ENCODE results near the gene SPTBN1. TPM values are rescaled to one million over a fixed set of nuclear protein-coding genes. Genes with fewer than 3 reads are reported as not detected.

Gene SPTBN1
- total and polyA plus RNA-seq, 2 experiments from 2014 or later, result 122 to 341 TPM

GRCh38 chr2:54594048-54594447 lies 137.9 kb downstream of the SPTBN1 start:
- peaks cover 19% of the 10 kb centered on the region for H3K4me1 ChIP-seq (ENCODE audit: insufficient read depth)
- no peak overlapping the region for H3K27ac ChIP-seq
- H3K9me2 ChIP-seq (replicated peaks; ENCODE audit: insufficient read depth), result no peaks in the 10 kb centered on the region
- H3K36me3 ChIP-seq (replicated peaks; ENCODE audit: insufficient read depth, low read depth), result no peaks in the 10 kb centered on the region
- DNase-seq (ENCODE audit: low spot score), result no peak
- H2AFZ ChIP-seq, result no peak overlapping the region
- H3K4me3 ChIP-seq, result no peak overlapping the region
- H3K9me3 ChIP-seq (ENCODE audit: low read depth), result no peaks in the 10 kb centered on the region
- no peak for TF ChIP-seq EZH2phosphoT487 (IDR thresholded peaks at IDR 0.05; ENCODE audit: low read depth, severe bottlenecking, unreplicated experiment)
- TF ChIP-seq EZH2 (IDR thresholded peaks at IDR 0.05; ENCODE audit: borderline replicate concordance), result no peak
- no peak for TF ChIP-seq CTCF (IDR thresholded peaks at IDR 0.05; ENCODE audit: poor library complexity)
- H3K27me3 ChIP-seq, result no peaks in the 10 kb centered on the region
- H3K79me2 ChIP-seq, result peaks cover 98% of the 10 kb centered on the region
- H3K4me2 ChIP-seq, result no peak overlapping the region
- WGBS (ENCODE audit: low lambda C conversion rate, missing lambda C conversion rate), result 93% methylated on average over 4 of the region's 4 CpGs
- H4K20me1 ChIP-seq (ENCODE audit: insufficient read depth, poor library complexity, severe bottlenecking), result peaks cover 86% of the 10 kb centered on the region

GRCh38 chr2:54595161-54595803 lies 139.2 kb downstream of the SPTBN1 start:
- Histone ChIP-seq H2AFZ (no peak overlapping the region), H4K20me1 (ENCODE audit: insufficient read depth, poor library complexity, severe bottlenecking) (peaks cover 92% of the 10 kb centered on the region), H3K9me2 (replicated peaks; ENCODE audit: insufficient read depth) (no peaks in the 10 kb centered on the region), H3K79me2 (peaks cover 100% of the 10 kb centered on the region), H3K4me2 (no peak overlapping the region), H3K4me3 (no peak overlapping the region), H3K27me3 (no peaks in the 10 kb centered on the region), H3K4me1 (ENCODE audit: insufficient read depth) (peaks cover 11% of the 10 kb centered on the region), H3K9me3 (ENCODE audit: low read depth) (no peaks in the 10 kb centered on the region), H3K27ac (no peak overlapping the region), H3K36me3 (replicated peaks; ENCODE audit: insufficient read depth, low read depth) (no peaks in the 10 kb centered on the region)
- DNase-seq (ENCODE audit: low spot score), result no peak
- WGBS (ENCODE audit: low lambda C conversion rate, missing lambda C conversion rate), result 97% methylated on average over 13 of the region's 13 CpGs
- TF ChIP-seq EZH2 (IDR thresholded peaks at IDR 0.05; ENCODE audit: borderline replicate concordance) (no peak), EZH2phosphoT487 (IDR thresholded peaks at IDR 0.05; ENCODE audit: low read depth, severe bottlenecking, unreplicated experiment) (no peak), CTCF (IDR thresholded peaks at IDR 0.05; ENCODE audit: poor library complexity) (no peak)

- DNase-seq (ENCODE audit: low spot score), result no peak
- Histone ChIP-seq H3K36me3 (replicated peaks; ENCODE audit: insufficient read depth, low read depth) (no peaks in the 10 kb centered on the region), H3K4me2 (no peak overlapping the region), H3K27ac (peak overlapping the region; percentile 9), H3K9me3 (ENCODE audit: low read depth) (no peaks in the 10 kb centered on the region), H3K27me3 (no peaks in the 10 kb centered on the region), H4K20me1 (ENCODE audit: insufficient read depth, poor library complexity, severe bottlenecking) (peaks cover 92% of the 10 kb centered on the region), H3K9me2 (replicated peaks; ENCODE audit: insufficient read depth) (no peaks in the 10 kb centered on the region), H3K4me1 (ENCODE audit: insufficient read depth) (peaks cover 10% of the 10 kb centered on the region), H3K79me2 (peaks cover 100% of the 10 kb centered on the region), H2AFZ (no peak overlapping the region), H3K4me3 (no peak overlapping the region)
- 84% methylated on average over 15 of the region's 15 CpGs for WGBS (ENCODE audit: low lambda C conversion rate, missing lambda C conversion rate)
- no peak for TF ChIP-seq CTCF (IDR thresholded peaks at IDR 0.05; ENCODE audit: poor library complexity)
- TF ChIP-seq EZH2phosphoT487 (IDR thresholded peaks at IDR 0.05; ENCODE audit: low read depth, severe bottlenecking, unreplicated experiment), result no peak
- no peak for TF ChIP-seq EZH2 (IDR thresholded peaks at IDR 0.05; ENCODE audit: borderline replicate concordance)
Observed at GRCh38 chr2:54595999-54596902, 140.1 kb downstream of the SPTBN1 start.
